ENCODE data around the gene GABARAPL2.
"Not testable (repeated sequence)": the region's sequence is repeated elsewhere in the genome, so short reads cannot be mapped to it uniquely, and the experiment has no call there.

GRCh38 chr16:75542462-75542861 is 23.7 kb upstream of the GABARAPL2 start:
- not testable (repeated sequence) for TF ChIP-seq POLR2A (IDR thresholded peaks at IDR 0.05; ENCODE audit: extremely low read depth, insufficient read length); MAX (IDR thresholded peaks at IDR 0.05; ENCODE audit: low read depth, low read length); CTCF (IDR thresholded peaks at IDR 0.05; ENCODE audit: low read depth, low read length); MYC (IDR thresholded peaks at IDR 0.05; ENCODE audit: low read depth, low read length)

Data from NB4 (cell line).